GM21390 (cell line): ENCODE results near the gene SH3BGRL2.
"Not testable (repeated sequence)": the region's sequence is repeated elsewhere in the genome, so short reads cannot be mapped to it uniquely, and the experiment has no call there.

ENCODE experiments used
- ATAC-seq: cut with Tn5 transposase; IDR thresholded peaks from one replicate; pipeline ENCODE4 v1.9.1; 2021; ENCODE audit not compliant: unreplicated experiment

The SH3BGRL2 gene

DNA sequence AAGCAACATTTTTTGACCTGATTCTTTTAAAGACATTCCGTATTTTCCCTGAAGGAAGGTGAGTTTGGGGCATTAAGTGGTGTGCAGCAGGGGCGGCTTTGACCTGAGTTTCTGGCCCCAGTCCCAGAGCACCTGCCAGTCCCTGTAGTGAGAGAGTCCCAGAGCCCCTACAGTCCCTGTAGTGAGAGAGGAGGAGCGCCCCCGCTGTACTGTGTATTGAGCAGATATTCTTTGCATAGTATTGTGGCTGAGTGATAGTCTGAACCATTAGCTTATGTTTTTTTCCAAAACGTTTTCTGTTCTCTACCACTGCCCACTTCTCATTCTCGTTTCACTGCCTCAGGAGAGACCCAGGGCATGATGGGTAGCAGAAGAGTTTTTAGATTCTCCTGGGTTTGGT is 17.2 kb upstream of the SH3BGRL2 start:
- no peak for ATAC-seq

DNA sequence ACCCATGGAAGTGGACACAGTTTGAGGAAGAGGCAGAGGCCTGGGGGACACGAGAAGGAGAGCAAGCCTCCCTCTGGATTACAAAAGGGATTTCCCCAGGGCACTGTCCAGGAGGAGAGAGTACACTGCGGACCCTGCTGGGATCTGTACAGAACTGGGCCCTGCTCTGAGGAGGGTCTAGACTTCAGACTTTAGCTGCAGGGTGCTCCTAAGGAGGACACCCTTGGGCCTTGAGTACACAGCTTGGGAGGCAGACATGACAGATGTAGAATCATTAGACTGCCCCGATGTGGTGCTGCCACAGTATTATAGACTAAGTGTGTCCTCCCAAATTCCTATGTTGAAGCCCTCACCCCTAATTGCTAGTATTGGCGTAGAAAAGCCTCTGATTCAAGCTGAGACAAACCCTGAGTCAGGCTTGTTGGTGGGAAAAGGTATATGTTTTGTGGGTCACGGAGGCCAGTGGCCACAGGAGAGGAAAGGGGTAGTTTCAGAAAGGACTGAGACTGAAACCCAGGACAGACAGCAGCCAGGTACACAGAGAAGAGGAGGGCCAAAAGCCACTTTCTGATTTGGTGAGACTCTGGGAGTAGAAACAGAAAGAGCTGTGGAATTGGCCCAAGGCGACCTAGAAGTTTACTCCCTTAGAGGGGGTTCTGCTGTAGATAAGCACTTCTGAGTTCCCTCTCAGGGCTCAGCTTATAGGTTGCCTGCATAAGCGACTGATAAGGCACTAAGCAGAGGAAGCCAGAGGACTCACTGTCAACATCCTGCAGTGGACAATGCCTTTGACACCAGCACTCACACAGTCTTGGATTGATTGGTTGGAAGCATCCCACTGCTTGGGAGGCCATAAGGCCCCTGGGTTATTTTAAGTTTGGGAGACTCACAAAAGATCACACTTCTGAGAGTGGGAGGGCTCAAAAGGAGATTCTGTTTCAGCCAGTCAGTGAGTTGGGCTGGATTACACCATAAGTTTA is 16.5 kb upstream of the SH3BGRL2 start:
- peak; percentile 79 for ATAC-seq

DNA sequence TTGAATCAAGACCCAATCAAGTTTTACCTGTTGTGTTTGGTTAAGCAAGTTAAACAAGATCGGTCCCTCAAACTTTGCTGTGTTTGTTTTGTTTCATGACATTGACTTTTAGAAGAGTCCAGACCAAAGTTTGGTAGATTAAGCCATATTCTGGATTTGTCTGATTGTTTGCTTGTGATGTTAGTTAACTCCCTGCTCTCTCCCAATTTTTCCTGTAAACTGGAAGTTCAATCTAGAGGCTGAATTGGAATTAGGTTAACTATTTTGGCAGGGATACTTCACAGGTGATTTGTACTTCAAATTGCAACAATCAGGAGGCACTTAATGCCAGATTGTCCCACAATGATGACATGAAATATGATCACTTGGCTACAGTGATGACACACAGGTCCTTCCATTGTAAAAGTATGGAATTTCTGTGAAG is 13.6 kb upstream of the SH3BGRL2 start:
- no peak for ATAC-seq

DNA sequence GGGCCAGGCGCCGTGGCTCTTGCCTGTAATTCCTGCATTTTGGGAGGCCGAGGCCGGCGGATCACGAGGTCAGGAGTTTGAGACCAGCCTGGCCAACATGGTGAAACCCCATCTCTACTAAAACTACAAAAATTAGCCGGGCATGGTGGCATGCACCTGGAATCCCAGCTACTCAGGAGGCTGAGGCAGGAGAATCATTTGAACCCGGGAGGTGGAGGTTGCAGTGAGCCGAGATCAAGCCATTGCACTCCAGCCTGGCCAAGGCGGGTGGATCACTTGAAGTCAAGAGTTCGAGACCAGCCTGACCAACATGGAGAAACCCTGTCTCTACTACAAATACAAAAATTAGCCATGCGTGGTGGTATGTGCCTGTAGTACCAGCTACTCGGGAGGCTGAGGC is 12.7 kb upstream of the SH3BGRL2 start:
- ATAC-seq: not testable (repeated sequence)

DNA sequence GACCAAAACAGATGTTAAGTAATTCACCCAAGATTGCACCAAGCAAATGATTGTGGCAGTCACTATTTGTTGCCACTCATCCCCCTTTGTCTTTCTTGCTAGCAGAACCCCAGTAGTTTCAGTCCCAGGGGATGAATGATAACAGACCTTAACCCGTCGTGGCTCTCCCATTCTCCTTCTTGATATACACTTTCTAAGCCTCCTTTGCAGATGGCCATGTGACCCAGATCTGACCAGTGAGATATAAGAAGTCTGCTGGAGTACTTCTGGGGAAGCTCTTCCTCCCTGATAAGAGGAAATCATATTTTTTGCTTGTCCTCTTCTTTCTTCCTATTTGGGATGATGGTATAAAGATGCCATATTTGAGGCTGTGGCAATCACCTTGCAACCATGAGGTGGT is 9.6 kb upstream of the SH3BGRL2 start:
- no peak for ATAC-seq

DNA sequence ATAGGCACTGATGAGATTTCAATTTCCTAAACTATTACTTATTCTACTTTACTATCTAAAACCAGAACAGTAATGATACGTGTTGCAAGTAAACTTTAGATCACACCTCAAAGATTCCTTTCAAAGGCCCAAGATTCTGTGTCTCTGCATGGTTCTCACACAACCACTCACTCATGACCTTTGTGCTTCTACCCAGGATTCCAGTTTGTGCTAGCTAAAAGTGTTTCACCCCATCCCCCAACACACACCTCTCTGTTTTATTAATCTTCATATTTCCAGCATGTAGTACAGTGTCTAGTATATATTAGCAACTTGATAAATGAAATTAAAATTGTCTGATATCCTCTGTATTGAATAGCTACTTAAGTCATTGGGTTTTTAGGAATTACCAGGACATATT is 8.8 kb upstream of the SH3BGRL2 start:
- no peak for ATAC-seq

DNA sequence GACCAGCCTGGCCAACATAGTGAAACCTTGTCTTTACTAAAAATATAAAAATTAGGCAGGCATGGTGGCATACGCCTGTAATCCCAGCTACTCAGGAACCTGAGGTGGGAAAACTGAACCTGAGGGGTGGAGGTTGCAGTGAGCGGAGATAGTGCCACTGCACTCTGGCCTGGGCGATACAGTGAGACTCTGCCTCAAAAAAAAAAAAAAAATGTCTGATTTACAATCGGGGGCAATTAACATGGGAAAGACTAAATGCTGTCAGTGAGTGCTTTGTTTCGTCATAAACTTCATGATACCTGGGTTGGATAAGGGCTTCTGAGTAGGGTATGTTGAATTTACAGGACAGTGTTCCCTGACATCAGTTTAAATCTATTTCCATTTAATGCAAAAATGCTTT is 8.0 kb upstream of the SH3BGRL2 start:
- ATAC-seq: no peak

DNA sequence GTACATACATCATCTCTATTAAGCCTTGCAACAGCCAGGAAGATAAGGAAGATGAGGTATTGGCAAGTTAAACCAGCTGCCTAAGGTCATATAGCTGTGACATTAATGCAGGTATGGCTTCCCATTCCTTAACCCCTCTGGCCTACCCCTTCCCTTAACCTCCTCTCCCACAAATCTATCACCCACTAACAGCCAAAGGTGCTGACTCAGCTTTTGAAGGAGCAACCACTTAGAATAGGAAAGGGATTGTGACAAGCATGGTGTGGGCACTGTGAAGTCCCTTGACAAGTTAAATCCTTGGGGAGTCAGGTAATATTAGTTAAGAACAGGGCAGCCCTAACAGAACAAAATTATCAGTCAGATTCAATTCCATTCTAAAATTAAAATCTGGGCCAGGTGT is 5.4 kb upstream of the SH3BGRL2 start:
- no peak for ATAC-seq

DNA sequence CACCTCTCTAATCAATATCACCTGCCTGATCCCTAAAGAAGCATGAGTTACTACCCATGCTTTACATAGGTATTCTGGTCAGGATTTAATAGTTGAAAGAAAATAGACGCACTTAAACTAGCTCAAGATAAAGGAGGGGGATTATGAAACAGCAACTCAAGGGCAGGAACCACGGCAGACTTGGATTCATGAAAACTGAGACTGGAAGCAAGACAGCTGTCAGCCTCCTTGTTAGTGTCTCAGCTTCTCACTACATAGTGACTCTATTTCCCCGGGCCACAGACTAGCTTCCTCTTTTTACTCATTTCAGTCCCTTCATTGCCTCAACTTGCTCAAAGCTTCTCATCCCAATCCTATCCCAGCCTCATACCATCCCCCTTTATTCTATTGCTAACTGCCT is 4.3 kb upstream of the SH3BGRL2 start:
- no peak for ATAC-seq

DNA sequence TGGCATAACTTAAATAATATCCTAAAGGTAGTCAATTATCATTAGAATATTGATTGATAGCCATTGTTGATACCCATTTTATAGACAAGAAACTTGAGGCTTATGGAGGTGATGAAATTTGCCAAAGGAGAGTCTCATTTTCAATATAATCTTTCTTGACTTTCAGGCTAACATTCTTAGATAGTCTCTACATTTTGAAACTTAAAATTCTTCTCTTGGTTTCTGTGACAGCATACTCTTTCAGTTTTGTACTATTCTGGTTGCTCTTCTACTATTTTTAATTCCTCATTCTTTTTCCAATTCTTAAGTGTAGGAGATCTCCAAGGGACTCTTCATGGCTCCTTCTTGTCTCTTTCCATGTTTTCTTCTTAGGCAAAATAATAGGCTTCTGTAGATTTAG is 3.7 kb upstream of the SH3BGRL2 start:
- ATAC-seq: peak; percentile 56

DNA sequence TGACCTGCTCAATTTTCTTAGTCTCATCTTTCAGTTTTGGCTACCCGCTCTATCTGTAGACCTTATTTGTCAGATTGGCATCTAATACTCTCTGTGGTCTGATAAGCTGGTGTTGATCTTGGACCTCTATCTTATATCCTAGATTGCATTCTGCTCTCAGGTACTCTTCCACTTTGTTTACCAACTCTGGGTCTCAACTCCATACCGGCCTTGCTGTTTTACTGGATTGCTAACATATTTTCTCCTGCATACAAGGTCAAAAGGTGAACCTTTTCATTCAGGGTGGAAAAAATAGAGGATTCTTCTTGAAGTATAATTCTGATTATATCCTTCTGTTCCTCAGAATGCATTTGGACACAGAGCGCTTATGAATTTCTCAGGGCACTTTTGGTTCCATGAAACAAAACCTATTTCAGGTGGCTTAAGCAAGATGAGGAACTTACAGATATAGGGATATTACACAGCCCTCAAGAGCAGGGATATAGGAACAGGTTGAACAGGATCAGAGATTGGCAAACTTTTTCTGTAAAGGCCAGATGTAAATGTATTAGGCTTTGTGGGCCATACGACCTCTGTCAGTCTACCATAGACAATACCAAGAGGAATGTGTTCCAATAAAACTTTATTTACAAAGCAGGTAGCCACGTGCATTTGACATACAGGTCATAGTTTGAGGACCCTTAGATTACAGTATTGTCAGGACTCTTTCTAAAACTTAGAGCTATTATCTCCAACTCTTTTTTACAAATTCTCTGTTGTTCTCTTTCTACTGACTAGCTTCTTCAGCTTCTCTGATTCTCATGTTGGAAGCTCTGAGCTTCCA is 2.5 kb upstream of the SH3BGRL2 start:
- ATAC-seq: no peak

DNA sequence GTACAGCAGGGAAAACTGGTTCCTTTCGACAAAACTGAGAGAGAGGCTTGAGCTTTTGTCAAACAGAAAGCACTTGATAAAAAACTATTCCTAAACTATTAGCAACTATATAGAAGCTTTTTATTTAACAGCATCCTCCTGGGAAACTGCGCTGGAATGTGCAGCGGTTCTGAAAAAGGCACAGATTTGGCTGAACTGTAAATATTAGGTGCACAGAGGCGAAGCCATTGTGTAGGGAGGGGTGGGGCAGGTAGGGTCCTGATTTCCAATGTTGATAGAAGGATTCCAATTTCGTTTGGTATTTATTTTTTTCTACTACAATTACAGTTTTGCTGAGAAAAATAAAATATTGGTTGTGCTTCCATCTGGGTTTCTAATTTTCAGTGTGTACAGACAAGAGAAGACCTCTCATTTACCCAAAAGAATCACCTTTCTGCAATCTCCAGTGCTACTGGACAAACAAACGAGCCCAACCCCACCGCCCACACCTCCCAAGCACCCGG is 698 bp upstream of the SH3BGRL2 start:
- no peak for ATAC-seq

DNA sequence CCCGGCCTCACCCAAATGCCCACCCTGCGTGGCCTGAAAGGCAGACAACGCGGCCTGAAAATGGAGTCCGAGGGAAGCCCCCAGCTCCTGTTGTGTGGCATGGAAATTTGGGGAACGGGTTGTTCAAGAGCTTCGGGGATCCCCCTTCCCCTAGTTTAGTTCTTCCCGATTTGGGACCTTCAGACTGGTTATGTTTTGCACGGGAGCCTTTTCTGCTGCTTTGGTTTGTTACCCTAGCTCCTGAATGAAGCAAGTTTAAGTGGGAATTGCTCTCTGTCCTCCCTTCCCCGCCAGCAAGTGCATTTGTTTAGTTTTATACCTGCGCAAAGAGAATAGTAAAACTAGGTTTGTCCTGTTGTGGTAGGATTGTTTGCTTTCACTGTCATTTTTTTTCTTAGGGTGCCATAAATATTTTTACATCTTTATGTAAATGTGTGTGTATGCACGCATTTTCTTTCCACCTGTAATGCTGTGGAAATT is 604 bp downstream of the SH3BGRL2 start:
- no peak for ATAC-seq

DNA sequence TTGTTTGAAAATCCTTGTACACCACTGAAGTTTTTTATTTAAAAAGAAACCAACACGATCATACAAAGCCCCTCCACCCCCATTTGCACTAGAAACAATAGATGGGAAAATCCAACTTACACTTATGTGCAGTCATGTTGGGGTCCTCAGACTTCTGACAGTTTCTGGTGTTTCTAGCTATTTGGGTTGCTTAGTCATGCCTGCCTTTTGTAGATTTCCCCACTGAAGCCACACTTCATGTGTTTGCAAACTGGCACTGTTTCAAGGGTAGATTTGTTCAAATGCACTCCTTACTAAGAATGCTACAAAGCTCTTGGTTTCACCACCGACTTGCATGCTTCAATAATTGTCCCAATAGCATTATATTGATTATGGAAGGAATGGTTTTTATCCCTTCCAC is 1.5 kb downstream of the SH3BGRL2 start:
- ATAC-seq: no peak

DNA sequence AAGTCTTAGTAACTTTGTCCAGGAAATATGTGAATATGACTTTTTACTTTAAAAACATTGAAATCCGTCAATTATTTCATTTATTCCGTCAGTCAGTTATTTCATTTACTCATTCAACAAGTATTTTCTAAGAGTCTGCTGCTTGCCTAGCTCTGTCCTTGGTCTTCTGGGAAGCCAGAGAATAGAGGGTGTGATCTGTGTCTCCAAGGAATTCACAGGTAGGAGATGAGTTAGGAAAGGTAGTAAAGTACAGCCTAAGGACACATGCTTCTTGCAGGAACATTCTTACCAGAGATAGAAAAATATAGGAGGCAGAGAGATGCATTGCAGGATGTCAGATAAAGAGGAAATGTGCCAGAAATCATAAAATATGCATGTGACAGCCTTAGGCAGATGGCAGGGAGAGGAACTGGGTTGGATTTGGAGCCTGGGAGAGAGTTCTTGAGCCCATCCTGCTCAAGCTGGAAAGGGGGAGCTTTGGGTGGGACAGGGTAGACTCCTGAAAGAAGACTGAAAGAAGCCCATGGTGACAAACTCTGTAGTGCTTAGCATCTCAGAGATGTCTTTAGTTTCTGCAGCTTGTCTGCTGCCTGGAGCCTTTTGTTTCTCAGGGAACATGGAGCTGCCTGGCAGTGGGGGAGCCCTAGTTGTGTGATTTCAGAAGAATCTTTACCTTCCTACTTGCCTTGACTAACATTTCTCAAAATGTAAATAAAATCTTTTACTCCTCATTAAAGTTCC is 3.5 kb downstream of the SH3BGRL2 start:
- ATAC-seq: no peak

DNA sequence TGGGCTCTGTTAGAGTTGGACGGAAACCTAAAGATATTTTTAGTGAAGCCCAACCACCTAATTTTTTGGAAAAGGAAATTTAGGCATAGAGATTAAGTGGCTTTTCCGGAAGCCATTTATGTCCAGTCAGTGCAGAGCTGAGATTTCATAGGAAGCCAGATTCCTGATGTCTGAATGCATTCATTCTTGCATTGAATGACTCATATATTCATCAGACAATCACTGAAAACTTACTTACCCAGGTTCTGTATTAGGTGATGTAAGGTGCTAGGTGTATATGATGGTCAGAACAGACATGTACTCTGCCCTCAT is 4.1 kb downstream of the SH3BGRL2 start:
- no peak for ATAC-seq

DNA sequence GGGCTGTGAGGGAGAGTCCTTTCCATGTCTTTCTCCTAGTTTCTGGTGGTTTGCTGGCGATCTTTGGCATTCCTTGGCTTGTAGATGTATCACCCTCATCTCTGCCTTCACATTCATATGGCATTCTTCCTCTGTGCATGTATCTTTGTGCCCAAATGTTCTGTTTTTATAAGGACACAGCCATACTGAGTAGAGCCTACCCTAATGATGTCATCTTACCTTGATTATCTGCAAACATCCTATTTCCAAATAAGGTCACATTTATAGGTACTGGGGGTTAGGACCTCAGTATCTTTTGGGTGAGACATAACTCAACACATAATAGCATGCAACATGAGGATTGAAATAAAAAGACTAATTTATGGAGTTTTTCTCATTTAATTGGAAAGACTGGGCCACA is 5.5 kb downstream of the SH3BGRL2 start:
- no peak for ATAC-seq

DNA sequence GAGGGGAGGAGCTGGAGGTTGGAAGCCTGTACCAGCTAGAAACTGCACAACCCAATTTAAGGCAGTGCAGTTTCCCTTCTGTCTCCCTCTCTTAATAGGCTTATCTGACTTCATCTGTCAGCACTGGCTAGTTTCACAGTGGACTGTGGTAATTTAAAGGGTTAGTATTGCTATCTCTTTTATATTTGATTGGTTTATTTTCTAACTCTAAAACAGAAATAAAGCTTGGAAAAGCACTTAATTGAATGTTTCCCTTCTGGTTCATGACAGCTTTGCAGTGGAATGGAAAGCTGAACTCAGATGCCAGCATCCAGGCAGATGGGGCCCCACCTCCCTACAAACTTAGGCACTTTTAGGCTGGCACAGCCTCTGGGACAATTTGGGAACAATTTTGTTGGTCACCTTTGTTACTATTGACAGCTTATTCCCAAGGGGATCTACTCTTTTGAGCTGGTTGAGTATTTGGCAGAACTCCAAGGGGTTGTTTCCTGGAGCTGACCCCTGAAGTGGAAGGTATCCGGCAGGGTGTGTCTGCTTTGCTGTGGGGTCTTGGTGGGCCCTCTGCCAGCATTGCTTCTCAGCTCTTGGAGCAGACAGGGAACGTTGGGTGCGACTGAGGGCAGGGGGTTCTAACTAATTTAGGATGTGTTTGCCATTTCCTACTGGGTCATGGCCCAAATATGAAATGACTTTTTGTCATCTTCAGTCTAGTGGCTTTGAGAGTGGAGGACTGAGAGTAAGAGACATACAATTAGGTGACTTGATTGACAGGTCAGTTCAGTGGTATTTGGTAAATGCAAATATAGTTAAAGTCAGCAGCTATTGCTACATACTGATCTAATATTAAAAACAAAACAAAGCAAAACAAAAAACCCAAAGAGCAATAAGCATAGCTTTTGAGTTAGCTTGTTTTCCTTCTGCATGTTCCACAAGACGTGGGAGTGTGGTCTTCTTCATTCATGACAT is 9.3 kb downstream of the SH3BGRL2 start:
- ATAC-seq: no peak

DNA sequence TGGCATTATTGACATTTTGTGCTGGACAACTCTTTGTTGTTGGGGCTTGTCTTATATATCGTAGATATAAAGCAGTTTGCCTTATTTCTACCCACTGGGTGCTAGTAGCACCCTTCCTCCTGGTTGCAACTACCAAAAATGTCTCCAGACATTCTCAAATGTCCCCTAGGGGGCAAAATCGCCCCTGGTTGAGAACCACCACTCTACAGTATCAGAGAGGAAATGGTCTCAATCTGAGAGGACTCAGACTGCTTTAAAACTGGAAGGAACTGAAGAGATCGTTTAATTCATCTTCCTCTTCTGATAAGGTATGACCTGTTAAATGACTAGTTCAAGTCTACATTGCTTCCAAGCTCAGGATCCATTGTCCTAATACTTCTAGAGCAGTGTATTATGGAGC is 14.9 kb downstream of the SH3BGRL2 start:
- peak; percentile 61 for ATAC-seq

DNA sequence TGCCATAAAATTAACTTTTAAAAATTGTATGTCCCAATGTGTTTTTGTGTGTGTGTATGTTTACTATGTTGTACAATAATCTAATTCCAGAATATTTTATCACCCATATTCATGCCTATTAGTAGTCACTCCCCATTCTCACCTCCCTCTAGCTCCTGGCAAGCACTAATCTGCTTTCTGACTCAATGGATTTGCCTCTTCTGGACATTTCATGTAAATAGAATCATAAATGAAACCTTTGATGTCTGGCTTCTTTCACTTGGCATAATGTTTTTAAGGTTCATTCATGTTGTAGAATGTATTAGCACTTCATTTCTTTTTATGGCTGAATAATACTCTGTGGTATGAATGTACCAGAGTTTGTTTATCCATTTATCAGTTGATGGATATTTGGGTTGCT is 15.4 kb downstream of the SH3BGRL2 start:
- no peak for ATAC-seq
